ENCODE results near the gene BCL2L11.

The BCL2L11 gene

GRCh38 chr2:111198701-111199100 is 78.0 kb downstream of the BCL2L11 start:
- no peak for DNase-seq

GRCh38 chr2:111199840-111200239 is 79.1 kb downstream of the BCL2L11 start:
- DNase-seq = no peak

- no peak for DNase-seq
These were observed 79.7 kb downstream of the BCL2L11 start for GRCh38 chr2:111200333-111200881.

GRCh38 chr2:111201214-111201613 is 80.5 kb downstream of the BCL2L11 start:
- no peak for DNase-seq

- DNase-seq = no peak
These were observed 81.7 kb downstream of the BCL2L11 start for GRCh38 chr2:111202266-111203040.

GRCh38 chr2:111204706-111205105 is 84.0 kb downstream of the BCL2L11 start:
- no peak for DNase-seq

GRCh38 chr2:111205774-111206173 is 85.1 kb downstream of the BCL2L11 start:
- no peak for DNase-seq

GRCh38 chr2:111207851-111208250 is 87.1 kb downstream of the BCL2L11 start:
- DNase-seq = no peak

- no peak for DNase-seq
These were observed 87.9 kb downstream of the BCL2L11 start for GRCh38 chr2:111208639-111209038.

GRCh38 chr2:111209045-111209514 is 88.4 kb downstream of the BCL2L11 start:
- DNase-seq = peak; percentile 38

- no peak for DNase-seq
These were observed 89.3 kb downstream of the BCL2L11 start for GRCh38 chr2:111210036-111210435.

- DNase-seq = no peak
These were observed 93.2 kb downstream of the BCL2L11 start for GRCh38 chr2:111213877-111214276.

GRCh38 chr2:111216811-111217652 is 96.3 kb downstream of the BCL2L11 start:
- no peak for DNase-seq

All from CD4-positive, alpha-beta T cell treated with Interleukin-4 for 4 hours (primary cell).